DMS153 (cell line): ENCODE data around the gene MSL1.

Experiments
- DNase-seq: peaks from one replicate; lab custom pipeline; 2025; lab: John Stamatoyannopoulos, UW

MSL1 gene

GRCh38 chr17:40091691-40092397 is 29.9 kb upstream of the MSL1 start:
- DNase-seq: no peak

GRCh38 chr17:40092581-40092980 is 29.2 kb upstream of the MSL1 start:
- DNase-seq: no peak

GRCh38 chr17:40093005-40093579 is 28.7 kb upstream of the MSL1 start:
- DNase-seq: no peak

GRCh38 chr17:40093580-40094201 is 28.1 kb upstream of the MSL1 start:
- DNase-seq: no peak

- no peak for DNase-seq
These were observed 26.9 kb upstream of the MSL1 start for GRCh38 chr17:40094874-40095273.

GRCh38 chr17:40095351-40095943 is 26.3 kb upstream of the MSL1 start:
- no peak for DNase-seq

GRCh38 chr17:40095944-40096791 is 25.6 kb upstream of the MSL1 start:
- no peak for DNase-seq

GRCh38 chr17:40097087-40097486 is 24.7 kb upstream of the MSL1 start:
- no peak for DNase-seq

- DNase-seq: no peak
These were observed 23.6 kb upstream of the MSL1 start for GRCh38 chr17:40097931-40098845.

GRCh38 chr17:40098846-40099618 is 22.7 kb upstream of the MSL1 start:
- DNase-seq: peak; percentile 99

- DNase-seq: no peak
These were observed 22.0 kb upstream of the MSL1 start for GRCh38 chr17:40099619-40100418.

- DNase-seq: no peak
These were observed 21.4 kb upstream of the MSL1 start, which contains the start of gene NR1D1 for GRCh38 chr17:40100419-40100668. Gene NR1D1 (minus strand): TSS chr17:40100589. CDS start chr17:40100094, 495 bp downstream.

- DNase-seq: peak; percentile 95
These were observed 21.0 kb upstream of the MSL1 start for GRCh38 chr17:40100669-40101366.

- no peak for DNase-seq
These were observed 20.2 kb upstream of the MSL1 start for GRCh38 chr17:40101367-40102210.

- no peak for DNase-seq
These were observed 18.6 kb upstream of the MSL1 start for GRCh38 chr17:40103071-40103661.

- DNase-seq: no peak
These were observed 18.1 kb upstream of the MSL1 start for GRCh38 chr17:40103688-40104087.

GRCh38 chr17:40104594-40105486 is 16.9 kb upstream of the MSL1 start:
- no peak for DNase-seq
